Loucy (cell line): ENCODE data around the gene TNIP1.

ENCODE experiments used
- CTCF ChIP-seq: fragments of 200-600 bp; sonication (generic); conservative IDR thresholded peaks from 2 replicates; pipeline ENCODE4 v1.5.1; 2014; ENCODE audit warnings: mild to moderate bottlenecking, antibody characterized with exemption, low read length
- EZH2phosphoT487 ChIP-seq: fragments of 200-600 bp; IDR thresholded peaks from 2 replicates; pipeline ENCODE4 v1.6.1; 2018; ENCODE audit warnings: antibody characterized with exemption, mild to moderate bottlenecking, moderate library complexity, borderline replicate concordance

- TF ChIP-seq CTCF (no peak), EZH2phosphoT487 (no peak)
Measured at GRCh38 chr5:151086905-151087360, 6.1 kb upstream of the TNIP1 start.
